Transverse colon (tissue), 4 donors: ENCODE results near the gene FBXO41. TPM values are rescaled to one million over a fixed set of nuclear protein-coding genes. Genes with fewer than 3 reads are reported as not detected.

Experiments used
- DNase-seq: peaks from one replicate; pipeline ENCODE4 v3.0.0-alpha.2; 2019
- H3K27ac ChIP-seq, 4 donors: fragments of 200-600 bp; sonication (generic); 2 replicates each; pipeline ENCODE4 v1.5.1; 2016 to 2018; ENCODE audit warnings: inconsistent platforms in 4 of 4
- H3K27me3 ChIP-seq: fragments of 200-600 bp; sonication (generic); 2 replicates; pipeline ENCODE4 v1.5.1; 2017; ENCODE audit warnings: inconsistent platforms
- H3K36me3 ChIP-seq, 4 donors: fragments of 200-600 bp; sonication (generic); 2 replicates each; pipeline ENCODE4 v1.5.1; 2017 to 2019; ENCODE audit warnings: inconsistent platforms in 4 of 4
- H3K4me1 ChIP-seq, 4 donors: fragments of 200-600 bp; sonication (generic); 2 replicates each; pipeline ENCODE4 v1.5.1; 2017 to 2020; ENCODE audit warnings: inconsistent platforms in 4 of 4
- H3K4me3 ChIP-seq, 4 donors: fragments of 200-600 bp; sonication (generic); 1 replicate in 1 of 4; 2 replicates in 3 of 4; pipeline versions ENCODE4 v1.5.1 to v1.6.1; 2017 to 2019; ENCODE audit warnings: inconsistent platforms in 4 of 4
- H3K9me3 ChIP-seq, 2 donors: fragments of 200-600 bp; sonication (generic); 2 replicates each; pipeline ENCODE4 v1.5.1; 2017 to 2019; ENCODE audit warnings: inconsistent platforms in 2 of 2
- EP300 ChIP-seq: sonication (generic); formaldehyde crosslinking; IDR thresholded peaks from one replicate; pipeline ENCODE4 v1.6.1; 2017; ENCODE audit warnings: antibody characterized with exemption, low read depth
- POLR2A ChIP-seq: fragments of 450-650 bp; IDR thresholded peaks from one replicate; pipeline ENCODE4 v1.6.1; 2016; ENCODE audit warnings: antibody characterized with exemption, mild to moderate bottlenecking, moderate library complexity
- POLR2AphosphoS5 ChIP-seq, 3 donors: sonication (generic); formaldehyde crosslinking; IDR thresholded peaks; one replicate each; pipeline ENCODE4 v1.6.1; 2016; ENCODE audit warnings: antibody characterized with exemption in 3 of 3
- WGBS, 2 donors: methylation state at CpG; one replicate each; pipeline ENCODE4 v1.1.5; 2018; ENCODE audit warnings: low coverage in 1 of 2; 5-methylcytosine and 5-hydroxymethylcytosine counted together
- in situ Hi-C, 4 donors: fragments of 200-750 bp; cut with MboI; loops; one replicate each; pipeline versions ENCODE4 v1.15.0 to v1.15.1; 2017; ENCODE audit warnings: low sequenced_read_pairs in 3 of 4, low pct_ligation_motif_present in 1 of 4, low pct_unique_long_range_greater_than_20kb in 1 of 4
- intact Hi-C: fragments of 100-400 bp; cut with DNase I; formaldehyde crosslinking; loops from one replicate; pipeline ENCODE4 v1.15.1; 2023; ENCODE audit warnings: low total_unique reads
- total RNA-seq, 4 donors: library from RNA; depleted of rRNA; stranded (reverse); fragments of >200 nt; gene quantifications; one replicate each; pipeline ENCODE4 v1.1.0, GENCODE V29; 2016
- TF ChIP-seq, protein P1 (sequence below), 5 experiments: fragments of 200-600 bp in 3 of 5; fragments of 450-650 bp in 2 of 5; sonication (generic) in 3 of 5; IDR thresholded peaks; 1 replicate in 2 of 5; 2 replicates in 3 of 5; pipeline ENCODE4 v1.5.1; 2016 to 2017; ENCODE audit warnings: antibody characterized with exemption in 5 of 5, inconsistent platforms in 3 of 5, mild to moderate bottlenecking in 2 of 5, moderate library complexity in 1 of 5

The FBXO41 gene
- total RNA-seq, 4 donors from 2014 or later, result 1.4 to 10.0 (median 5.7) TPM

DNA sequence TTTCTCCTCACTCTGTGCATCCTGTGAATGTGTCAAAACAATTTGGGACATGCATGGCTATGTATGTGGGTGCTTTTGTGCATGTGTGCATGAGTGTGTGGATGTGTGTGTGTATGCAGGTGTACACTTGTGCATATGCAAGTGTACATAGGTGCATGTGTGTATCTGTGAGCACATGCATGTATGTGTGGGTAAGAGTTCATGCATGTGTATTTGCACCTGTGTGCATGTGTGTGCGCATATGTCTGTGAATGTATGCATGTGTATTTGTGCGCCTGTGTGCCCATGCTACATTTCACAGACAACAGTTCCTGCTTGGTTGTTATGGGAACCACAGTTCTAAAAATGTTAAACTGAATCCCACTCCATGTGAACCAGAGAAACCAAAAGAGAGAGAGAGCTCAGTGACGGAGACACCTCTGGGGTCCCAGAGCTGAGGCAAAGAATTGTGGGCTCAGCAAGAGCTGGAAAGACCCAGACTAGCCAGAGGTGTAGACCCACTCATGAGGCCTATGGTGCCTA lies 1.9 kb upstream of the FBXO41 start:
- in situ Hi-C loops (no loop called here), intact Hi-C loops (no loop called here)
- WGBS, 2 donors, result 85% methylated on average over 3 of the region's 3 CpGs; no CpG with 5 or more reads in 1 of the 2 donors
- TF ChIP-seq EP300 (no peak), POLR2A (no peak), POLR2AphosphoS5 (IDR thresholded peaks at IDR 0.05) (no peak)
- TF ChIP-seq, protein P1, sequence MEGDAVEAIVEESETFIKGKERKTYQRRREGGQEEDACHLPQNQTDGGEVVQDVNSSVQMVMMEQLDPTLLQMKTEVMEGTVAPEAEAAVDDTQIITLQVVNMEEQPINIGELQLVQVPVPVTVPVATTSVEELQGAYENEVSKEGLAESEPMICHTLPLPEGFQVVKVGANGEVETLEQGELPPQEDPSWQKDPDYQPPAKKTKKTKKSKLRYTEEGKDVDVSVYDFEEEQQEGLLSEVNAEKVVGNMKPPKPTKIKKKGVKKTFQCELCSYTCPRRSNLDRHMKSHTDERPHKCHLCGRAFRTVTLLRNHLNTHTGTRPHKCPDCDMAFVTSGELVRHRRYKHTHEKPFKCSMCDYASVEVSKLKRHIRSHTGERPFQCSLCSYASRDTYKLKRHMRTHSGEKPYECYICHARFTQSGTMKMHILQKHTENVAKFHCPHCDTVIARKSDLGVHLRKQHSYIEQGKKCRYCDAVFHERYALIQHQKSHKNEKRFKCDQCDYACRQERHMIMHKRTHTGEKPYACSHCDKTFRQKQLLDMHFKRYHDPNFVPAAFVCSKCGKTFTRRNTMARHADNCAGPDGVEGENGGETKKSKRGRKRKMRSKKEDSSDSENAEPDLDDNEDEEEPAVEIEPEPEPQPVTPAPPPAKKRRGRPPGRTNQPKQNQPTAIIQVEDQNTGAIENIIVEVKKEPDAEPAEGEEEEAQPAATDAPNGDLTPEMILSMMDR (IDR thresholded peaks at IDR 0.05), result no peak
- peaks cover under 1 to 20% (median 15%) of the 10 kb centered on the region in 4 donors for H3K4me1 ChIP-seq
- no peak overlapping the region for H3K4me3 ChIP-seq
- no peaks in the 10 kb centered on the region for H3K36me3 ChIP-seq
- no peaks in the 10 kb centered on the region for H3K9me3 ChIP-seq
- no peak for DNase-seq
- H3K27ac ChIP-seq, result no peak overlapping the region
- peaks cover 28% of the 10 kb centered on the region for H3K27me3 ChIP-seq

DNA sequence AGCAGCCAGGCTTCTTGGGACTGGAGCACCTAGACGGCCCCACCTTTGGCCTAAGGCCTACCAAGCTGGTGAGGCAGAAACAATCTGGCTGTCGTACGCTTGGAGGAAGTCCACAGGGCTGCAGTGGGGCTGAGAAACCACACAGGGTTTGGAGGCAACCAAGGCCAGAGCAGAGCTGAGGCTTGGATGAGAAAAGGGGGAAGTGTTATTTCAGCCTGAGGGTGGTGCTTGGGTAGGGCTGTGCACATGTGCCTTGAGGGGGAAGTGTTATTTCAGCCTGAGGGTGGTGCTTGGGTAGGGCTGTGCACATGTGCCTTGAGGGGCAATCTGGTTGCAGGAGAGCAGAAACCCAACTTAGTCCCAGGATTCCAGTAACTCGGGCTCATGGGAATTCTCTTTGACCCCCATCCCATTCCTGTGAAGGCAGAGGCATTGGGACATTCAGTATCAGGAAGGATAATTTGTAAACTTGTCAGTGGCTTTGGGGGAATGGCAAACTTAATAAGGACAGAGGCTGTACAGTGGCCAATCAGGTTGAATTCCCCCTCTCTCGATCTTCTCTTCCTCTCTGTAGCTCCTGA lies 971 bp upstream of the FBXO41 start:
- H3K9me3 ChIP-seq, result no peaks in the 10 kb centered on the region
- 56 to 70% methylated on average over 1 to 5 of the region's 5 CpGs for WGBS, 2 donors
- in situ Hi-C loops, result no loop called here
- TF ChIP-seq, protein P1 (IDR thresholded peaks at IDR 0.05), result no peak
- TF ChIP-seq EP300 (no peak), POLR2AphosphoS5 (IDR thresholded peaks at IDR 0.05) (no peak), POLR2A (no peak)
- intact Hi-C loops, result no loop called here
- peak overlapping the region in 3 of 4 donors; percentile 4 to 24 (median 20) for H3K27ac ChIP-seq
- H3K27me3 ChIP-seq, result peaks cover 18% of the 10 kb centered on the region
- peak; percentile 31 for DNase-seq
- no peaks in the 10 kb centered on the region for H3K36me3 ChIP-seq
- H3K4me1 ChIP-seq, result peaks cover 0 to 20% (median 14%) of the 10 kb centered on the region in 4 donors
- H3K4me3 ChIP-seq, result peak overlapping the region in 1 of 4 donors; percentile 79

DNA sequence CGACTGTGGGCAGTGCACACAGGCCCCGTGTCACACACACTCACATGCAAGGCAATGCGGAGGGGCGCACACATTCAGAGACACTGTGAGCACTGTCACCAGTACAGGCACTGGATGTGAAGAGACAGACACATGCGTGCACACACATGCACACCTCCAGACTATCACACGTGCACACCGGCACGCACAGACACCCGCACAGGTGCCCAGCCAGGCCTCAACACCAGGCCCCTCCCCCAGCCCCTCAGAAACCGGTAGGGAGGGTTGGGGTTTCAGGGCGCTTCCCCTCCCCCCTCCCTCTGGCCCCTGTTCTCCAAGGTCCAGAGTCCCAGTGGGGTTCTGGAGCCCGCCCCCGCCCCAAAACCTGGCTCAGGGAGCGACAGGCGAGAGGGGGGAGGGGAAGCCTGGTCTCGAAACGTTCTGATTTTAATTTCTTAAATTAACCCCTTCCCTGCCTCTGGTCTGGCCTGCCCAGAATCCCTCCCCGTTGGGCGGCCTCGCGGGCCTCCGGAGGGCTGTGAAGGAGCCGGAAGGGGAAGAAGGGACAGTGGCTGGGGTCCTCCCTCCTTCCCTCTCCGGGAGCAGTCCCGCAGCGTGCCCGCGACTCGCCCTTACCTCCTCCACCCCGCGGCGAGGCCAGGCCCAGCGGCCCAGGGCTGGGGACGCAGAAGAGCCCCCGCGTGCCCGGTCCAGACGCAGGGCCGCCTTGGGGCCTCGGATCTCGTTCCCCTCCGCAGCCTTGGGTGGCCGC lies 558 bp downstream of the FBXO41 start:
- intact Hi-C loops (no loop called here), in situ Hi-C loops (no loop called here)
- Histone ChIP-seq H3K4me3 (peak overlapping the region; percentile 36 to 79 (median 47)), H3K27me3 (peaks cover 14% of the 10 kb centered on the region), H3K4me1 (peaks cover 0 to 20% (median 14%) of the 10 kb centered on the region in 4 donors), H3K9me3 (no peaks in the 10 kb centered on the region), H3K36me3 (no peaks in the 10 kb centered on the region), H3K27ac (peak overlapping the region in 3 of 4 donors; percentile 4 to 20 (median 7))
- WGBS, 2 donors, result 5% methylated on average over 34 of the region's 43 CpGs; no CpG with 5 or more reads in 1 of the 2 donors
- no peak for DNase-seq
- TF ChIP-seq POLR2AphosphoS5 (IDR thresholded peaks at IDR 0.05) (no peak), EP300 (no peak), POLR2A (no peak)
- TF ChIP-seq, protein P1 (IDR thresholded peaks at IDR 0.05), result no peak

DNA sequence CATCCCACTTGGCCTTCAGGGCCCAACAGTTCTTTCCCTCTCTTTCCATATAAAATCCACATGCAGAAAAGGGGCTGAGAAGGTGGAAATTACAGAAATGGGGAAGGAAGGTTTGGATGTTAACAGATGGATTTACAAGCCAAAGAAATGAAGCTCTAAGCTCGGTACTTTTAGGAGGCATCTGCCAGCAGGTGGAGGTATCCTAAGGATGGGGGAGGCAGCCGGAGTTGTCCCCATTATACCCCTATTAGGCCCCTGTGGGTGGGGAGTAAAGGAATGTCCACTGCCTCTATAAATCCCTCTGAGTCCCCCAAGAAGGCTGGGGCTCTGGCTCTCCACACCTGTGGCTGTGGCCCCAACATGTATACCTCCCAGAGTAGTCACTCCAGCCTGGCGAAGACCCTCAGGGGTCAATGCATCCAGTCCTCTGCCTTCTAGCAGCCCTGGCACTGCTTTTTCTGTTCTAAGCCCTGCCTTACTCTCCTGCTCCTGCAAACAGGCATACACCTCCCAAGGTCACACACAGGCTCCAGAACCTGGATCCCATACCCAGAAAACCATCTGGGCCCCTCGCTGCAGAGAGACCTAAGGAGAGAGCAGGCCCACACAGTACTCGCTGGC lies 1.2 kb downstream of the FBXO41 start:
- intact Hi-C loops, result no loop called here
- Histone ChIP-seq H3K27me3 (peaks cover 14% of the 10 kb centered on the region), H3K4me1 (peaks cover 0 to 20% (median 14%) of the 10 kb centered on the region in 4 donors), H3K4me3 (no peak overlapping the region), H3K27ac (no peak overlapping the region), H3K36me3 (no peaks in the 10 kb centered on the region), H3K9me3 (no peaks in the 10 kb centered on the region)
- TF ChIP-seq POLR2AphosphoS5 (IDR thresholded peaks at IDR 0.05) (no peak), POLR2A (no peak), EP300 (no peak)
- TF ChIP-seq, protein P1 (IDR thresholded peaks at IDR 0.05), result no peak
- 62 to 66% methylated on average over 3 to 4 of the region's 5 CpGs for WGBS, 2 donors
- no peak for DNase-seq
- in situ Hi-C loops, result no loop called here
